HG02798 (cell line): ENCODE measurements around the gene VWF.
"Not testable (repeated sequence)": the region's sequence is repeated elsewhere in the genome, so short reads cannot be mapped to it uniquely, and the experiment has no call there.

Source experiments
- ATAC-seq: cut with Tn5 transposase; IDR thresholded peaks from one replicate; pipeline ENCODE4 v1.9.1; 2021; ENCODE audit warnings: mild to moderate bottlenecking; ENCODE audit not compliant: unreplicated experiment, poor library complexity

The VWF gene

GRCh38 chr12:6146509-6146908 lies 22.0 kb upstream of the VWF start:
- no peak for ATAC-seq

DNA sequence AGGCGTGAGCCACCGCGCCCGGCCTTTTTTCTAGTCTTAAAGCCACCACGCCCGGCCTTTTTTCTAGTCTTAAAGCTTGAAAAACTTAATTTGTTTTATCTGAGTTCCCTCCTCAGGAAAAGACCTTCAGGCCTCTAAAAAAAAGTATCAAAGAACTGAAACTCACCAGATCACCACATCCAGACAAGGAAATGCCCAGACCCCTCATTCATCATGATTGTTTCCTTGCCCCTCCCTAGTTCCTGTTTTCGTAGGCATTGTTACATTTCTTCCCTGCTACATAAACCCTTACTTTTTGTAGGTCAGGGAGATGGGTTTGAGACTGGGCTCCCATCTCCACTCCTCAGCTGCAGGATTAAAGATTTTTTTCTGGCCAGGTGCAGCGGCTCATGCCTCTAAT lies 21.1 kb upstream of the VWF start:
- ATAC-seq, result no peak

- no peak for ATAC-seq
Observed at GRCh38 chr12:6143303-6143675, 18.8 kb upstream of the VWF start.

DNA sequence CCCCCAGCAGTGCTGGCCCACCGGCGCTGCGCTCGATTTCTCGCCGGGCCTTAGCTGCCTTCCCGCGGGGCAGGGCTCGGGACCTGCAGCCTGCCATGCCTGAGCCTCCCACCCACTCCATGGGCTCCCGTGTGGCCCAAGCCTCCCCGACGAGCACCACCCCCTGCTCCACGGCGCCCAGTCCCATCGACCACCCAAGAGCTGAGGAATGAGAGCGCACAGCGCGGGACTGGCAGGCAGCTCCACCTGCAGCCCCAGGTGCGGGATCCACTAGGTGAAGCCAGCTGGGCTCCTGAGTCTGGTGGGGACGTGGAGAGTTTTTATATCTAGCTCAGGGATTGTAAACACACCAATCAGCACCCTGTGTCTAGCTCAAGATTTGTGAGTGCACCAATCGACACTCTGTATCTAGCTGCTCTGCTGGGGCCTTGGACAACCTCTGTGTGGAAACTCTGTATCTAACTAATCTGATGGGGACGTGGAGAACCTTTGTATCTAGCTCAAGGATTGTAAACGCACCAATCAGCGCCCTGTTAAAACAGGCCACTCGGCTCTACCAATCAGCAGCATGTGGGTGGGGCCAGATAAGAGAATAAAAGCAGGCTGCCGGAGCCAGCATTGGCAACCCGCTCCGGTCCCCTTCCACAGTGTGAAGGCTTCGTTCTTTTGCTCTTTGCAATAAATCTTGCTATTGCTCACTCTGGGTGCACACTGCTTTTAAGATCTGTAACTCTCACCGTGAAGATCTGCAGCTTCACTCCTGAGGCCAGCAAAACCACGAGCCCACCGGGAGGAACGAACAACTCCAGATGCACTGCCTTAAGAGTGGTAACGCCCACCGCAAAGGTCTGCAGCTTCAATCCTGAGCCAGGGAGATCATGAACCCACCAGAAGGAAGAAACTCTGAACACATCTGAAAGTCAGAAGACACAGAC lies 18.2 kb upstream of the VWF start:
- not testable (repeated sequence) for ATAC-seq

DNA sequence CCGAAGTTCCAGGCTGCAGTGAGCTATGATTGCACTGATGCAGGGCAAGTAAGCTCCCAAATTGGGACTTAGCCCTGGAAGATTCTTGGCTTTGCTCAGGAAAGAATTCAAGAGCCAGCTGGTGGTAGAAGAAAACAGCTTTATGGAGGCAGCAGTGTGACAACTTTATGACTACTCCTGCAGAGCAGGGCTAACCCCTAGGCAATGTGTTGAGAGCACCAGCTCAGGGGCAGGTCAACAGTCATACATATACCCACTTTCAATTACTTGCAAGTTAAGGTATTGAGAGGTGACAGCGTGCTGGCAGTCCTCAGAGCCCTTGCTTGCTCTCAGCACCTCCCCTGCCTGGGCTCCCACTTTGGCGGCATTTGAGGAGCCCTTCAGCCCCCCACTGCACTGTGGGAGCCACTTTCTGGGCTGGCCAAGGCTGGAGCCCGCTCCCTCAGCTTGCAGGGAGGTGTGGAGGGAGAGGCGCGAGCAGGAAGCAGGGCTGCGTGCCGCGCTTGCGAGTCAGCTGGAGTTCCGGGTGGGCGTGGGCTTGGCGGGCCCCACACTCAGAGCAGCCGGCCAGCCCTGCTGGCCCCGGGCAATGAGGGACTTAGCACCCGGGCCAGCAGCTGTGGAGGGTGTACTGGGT lies 17.4 kb upstream of the VWF start:
- not testable (repeated sequence) for ATAC-seq

- ATAC-seq, result no peak
Observed at GRCh38 chr12:6140651-6141447, 16.4 kb upstream of the VWF start.

- no peak for ATAC-seq
Observed at GRCh38 chr12:6135071-6135470, 10.6 kb upstream of the VWF start.

DNA sequence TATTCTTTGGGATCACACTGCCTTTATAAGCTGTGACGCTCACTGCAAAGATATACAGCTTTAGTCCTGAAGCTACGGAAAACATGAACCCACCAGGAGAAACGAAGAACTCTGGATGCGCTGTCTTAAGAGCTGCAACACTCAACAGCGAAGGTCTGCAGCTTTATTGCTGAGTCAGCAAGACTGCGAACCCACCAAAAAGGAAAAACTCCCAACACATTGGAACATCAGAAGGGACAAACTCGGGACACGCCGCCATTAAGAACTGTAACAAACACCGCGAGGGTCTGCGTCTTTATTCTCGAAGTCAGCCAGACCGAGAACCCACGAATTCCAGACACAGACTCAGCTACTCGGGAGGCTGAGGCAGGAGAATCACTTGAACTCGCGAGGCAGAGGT lies 9.2 kb upstream of the VWF start:
- no peak for ATAC-seq

- no peak for ATAC-seq
Observed at GRCh38 chr12:6132496-6132895, 8.0 kb upstream of the VWF start.

DNA sequence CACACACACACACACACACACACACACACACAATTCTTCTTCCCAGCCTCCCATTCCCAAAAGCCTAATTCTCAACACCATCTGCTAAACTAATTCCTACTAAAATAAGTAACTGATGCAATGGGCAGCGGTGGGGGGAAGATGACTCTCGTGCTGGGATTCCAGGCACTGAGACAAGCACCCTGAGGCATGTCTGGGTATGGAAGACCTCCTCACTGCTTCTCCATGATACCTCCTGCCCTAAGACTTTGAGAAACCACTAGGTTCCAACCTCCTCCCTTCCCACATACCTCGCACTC lies 789 bp upstream of the VWF start:
- no peak for ATAC-seq

- ATAC-seq, result no peak
Observed at GRCh38 chr12:6123258-6123657, 1.2 kb downstream of the VWF start.

- ATAC-seq, result no peak
Observed at GRCh38 chr12:6122201-6122600, 2.3 kb downstream of the VWF start.

DNA sequence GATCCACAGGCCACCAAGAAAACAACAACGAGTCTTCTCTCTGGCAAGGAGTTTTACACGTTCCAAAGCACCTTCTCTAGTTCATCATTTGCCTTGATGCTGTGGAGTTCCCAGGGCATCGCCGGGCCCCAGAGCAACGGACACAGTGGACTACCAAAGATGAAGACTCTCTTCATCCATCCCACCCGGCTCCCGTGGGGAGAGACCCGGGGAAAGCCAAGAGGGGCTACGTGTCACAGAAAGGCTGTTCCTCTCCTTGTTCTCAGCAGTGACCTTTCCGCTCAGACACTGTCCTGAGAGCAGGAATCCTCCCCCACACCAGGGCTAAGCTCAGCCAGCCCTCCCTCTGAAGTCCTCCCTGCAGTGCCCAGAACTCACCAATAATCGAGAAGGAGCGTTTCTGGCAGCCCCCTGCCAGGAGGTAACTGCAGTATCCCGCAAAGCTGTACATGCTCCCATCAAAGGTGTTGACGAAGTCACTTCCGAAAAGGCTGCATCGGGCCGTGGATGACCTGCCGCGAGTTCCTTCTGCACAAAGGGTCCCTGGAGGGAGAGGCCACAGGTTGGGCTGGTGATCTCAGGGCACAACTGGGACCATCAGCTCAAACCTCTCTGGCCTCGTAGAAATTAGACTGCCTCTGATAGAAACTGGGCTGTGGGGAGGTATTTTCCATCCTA lies 3.5 kb downstream of the VWF start:
- no peak for ATAC-seq

DNA sequence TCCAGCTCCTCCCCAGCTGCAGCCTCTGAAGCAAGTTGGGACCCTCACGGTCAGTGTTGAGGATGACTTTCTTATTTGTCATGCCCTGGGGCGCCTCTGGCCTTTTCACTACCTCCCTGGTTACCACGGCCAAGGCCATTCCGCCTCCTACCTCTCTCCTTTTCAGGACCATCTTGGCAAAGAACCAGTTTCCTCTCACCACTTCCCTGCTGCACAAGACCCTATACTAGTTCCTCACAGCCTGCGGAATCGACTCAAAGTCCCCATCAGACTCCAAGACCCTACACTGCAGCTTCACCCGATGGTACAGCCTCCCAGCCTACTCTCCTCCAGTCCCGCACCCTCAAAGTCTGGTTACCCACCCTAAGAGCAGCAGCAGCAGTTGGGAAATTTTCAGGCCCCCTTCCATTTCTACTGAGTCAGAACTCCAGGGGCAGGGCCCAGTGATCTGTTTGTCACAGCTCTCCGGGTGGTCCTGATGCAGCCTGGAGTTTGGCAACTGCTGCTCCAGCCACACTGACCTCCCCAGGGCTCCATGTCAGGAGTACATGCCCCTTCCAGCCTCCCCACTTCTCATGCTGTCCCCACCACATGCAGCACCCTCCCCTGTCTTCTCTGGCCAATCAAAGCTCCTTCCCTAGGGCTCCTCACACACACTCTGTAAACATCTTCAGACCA lies 5.4 kb downstream of the VWF start:
- no peak for ATAC-seq

- no peak for ATAC-seq
Observed at GRCh38 chr12:6116471-6117021, 7.9 kb downstream of the VWF start.

DNA sequence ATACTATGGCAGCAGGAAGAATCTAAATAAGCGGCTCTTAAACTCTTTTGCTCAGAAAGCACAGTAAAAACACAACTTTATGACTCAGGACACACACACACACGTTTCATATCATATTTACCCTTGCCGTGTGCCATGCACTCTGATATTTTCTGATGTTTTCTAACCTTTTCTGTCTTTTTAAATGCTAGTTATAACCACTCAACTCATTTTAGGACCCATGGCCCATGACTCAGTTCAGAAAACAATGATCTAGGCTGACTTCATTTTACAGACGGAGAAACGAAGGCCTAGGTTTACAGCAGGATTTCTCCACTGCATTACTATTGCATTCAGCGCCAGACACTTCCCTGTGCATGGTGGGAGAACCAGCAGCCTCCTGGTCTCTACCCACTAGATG lies 9.1 kb downstream of the VWF start:
- no peak for ATAC-seq

GRCh38 chr12:6114476-6114870 lies 10.0 kb downstream of the VWF start:
- no peak for ATAC-seq

DNA sequence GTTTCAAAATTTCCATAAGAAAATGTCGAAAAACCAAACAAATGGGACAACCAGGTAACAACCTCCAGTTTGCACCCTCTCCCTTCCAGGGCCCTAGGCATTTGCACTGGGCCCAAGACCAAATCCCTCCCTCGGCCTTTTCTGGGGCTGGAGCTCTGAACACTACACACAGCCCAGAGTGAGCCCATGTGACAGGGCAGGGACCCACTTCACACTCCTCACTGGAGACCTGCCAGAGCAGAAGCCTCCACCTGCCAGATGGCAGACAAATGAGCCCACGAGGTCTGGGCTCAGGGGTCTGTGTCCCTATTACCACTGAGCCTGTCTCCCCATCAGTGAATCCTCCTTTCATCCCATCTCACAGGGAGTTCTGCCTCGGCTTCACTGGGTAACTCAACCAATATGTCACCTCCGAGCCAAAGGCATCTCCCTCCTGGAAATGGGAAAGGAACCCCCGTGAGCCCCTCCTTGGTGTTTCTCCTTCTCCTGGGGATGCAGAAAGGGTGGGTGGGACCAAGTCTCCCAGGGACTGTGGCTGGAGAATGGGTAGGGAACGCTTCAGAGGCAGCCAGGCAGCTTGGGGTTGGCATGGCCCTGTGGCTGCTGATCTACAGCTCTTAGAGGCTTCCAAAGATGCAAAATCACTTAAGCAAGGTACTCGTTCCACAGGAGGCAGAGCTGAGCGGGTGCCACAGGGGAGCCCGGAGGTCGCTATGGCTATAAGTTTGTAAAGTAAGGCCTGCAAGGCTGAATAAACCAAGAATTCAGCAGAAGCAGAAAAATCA lies 10.6 kb downstream of the VWF start:
- ATAC-seq, result no peak

DNA sequence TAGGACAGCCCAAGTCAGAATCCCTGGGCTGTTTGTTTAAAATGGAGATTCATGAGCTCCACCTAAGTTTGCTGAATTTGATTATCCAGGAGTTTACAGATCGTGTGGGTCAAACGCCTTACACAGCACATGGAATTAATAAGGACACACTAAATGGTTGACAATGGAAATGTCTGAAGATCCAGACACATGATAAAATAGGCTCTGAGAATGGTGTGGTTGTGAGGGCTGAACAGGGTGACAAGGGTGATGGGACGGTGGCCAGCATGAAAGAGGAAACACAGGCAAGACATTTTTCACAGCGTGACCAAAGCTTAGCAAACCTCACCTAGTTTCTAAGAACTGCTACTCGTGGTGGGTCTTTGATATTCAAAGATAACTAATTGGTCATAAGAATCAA lies 12.5 kb downstream of the VWF start:
- no peak for ATAC-seq
